ENCODE measurements around the gene C16orf90.

The C16orf90 gene

DNA sequence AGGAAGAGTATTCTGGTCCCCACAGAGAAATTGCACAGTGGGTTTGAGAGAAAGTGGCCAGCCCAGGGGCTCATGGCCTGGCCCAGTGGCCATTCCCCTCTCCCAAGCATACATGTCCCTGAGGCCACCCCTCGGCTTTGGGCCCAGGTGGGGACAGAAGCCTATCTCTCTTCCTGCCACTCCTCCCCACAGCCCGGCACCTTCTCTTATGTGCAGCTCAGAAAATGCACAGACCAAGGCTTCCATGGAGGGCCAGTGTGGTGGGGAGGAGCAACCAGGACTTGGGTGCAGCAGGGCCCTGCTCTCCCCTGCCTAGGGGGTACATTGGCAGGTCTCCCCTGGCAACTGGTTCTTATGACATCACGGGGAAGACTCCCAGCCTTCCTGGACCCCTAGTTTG, at the start of gene C16orf90:
C16orf90 (minus strand) TSS at position 314 of the 400 bp plus-strand sequence; CDS start at position 246, 68 bp downstream.
- no peak for DNase-seq (ENCODE audit: low read depth in 2 of 2)

DNA sequence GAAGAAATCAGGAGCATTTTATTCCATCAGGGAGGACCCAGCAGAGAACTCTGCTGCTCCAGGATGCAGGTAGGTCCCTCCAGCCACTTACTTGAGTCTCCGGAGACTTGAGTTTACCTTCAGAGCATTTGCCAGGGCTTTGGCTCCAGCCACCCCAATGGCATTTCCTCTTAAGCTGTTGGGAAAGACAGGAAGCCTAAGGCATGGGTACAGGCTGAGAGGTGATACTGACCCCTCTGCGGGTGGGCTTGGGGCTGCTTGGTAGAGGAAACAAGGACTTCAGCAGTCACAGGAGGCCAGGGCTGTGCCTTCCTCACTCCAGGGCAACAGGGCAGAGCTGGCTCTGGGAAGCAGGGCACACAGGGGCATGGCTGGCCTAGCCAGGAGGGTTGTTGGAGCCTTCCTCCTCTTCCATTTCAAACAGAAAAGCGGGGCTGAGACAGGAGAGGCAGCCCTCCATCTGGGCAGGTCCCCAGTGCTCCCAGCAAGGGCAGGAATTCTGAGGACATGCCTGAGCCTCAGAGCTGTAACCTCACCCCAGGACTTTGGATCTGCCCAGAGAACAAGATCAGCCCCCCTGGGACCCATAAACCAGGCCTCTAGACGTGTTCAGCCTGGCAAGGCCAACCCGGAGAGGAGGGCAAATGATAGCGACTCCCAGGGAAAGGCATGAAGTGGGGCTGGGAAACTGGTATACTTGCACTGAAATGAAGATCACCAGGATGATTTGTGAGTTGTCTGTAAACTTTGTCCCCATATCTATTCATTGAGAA, 47.5 kb upstream of the C16orf90 start:
- no peak for DNase-seq (ENCODE audit: low read depth in 2 of 2)

GRCh38 chr16:3541527-3542155, 46.4 kb upstream of the C16orf90 start:
- no peak for DNase-seq (ENCODE audit: low read depth in 2 of 2)

DNA sequence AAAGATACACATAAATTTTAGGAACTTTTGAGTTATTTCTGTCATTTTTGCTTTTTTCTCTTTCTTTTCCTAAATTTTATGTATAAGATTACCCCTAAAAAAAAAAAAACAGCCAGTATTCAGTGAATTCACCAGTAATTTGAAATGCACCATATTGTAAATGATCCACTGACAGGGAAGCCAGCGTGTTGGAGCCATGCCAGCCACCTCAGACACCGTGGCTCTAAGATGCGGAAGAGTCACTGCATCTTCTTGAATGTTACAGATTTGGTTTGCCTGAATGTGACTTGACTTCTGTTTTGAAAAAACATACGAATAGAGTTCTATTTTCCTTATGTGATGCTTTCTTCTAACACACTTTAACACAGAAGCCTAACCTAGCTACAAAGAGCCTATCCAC, 42.9 kb upstream of the C16orf90 start:
- DNase-seq (ENCODE audit: low read depth in 2 of 2): no peak

GRCh38 chr16:3536851-3537250, 41.6 kb upstream of the C16orf90 start:
- DNase-seq (ENCODE audit: low read depth in 2 of 2): no peak

DNA sequence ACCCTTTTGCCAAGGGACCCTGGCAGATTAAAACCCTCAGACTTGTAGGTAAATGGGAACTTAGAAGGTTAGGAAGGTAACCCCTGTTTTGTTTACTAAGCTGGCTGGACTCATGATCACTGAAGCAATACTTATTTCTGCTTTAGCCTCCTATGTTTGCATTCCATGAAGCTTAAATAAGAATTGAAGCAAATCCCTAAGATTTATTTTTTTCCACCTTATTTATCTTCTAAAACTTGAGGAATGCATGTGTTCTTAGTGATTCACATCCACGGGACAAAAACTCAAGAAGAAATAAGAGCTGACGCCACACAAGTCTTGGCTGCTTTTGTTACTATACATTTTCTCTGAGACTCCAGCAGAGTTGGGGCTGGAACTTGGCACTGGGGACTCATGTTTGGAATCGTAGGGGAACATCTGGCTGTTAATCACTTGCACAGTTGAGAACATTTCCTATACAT, 41.0 kb upstream of the C16orf90 start:
- no peak for DNase-seq (ENCODE audit: low read depth in 2 of 2)

DNA sequence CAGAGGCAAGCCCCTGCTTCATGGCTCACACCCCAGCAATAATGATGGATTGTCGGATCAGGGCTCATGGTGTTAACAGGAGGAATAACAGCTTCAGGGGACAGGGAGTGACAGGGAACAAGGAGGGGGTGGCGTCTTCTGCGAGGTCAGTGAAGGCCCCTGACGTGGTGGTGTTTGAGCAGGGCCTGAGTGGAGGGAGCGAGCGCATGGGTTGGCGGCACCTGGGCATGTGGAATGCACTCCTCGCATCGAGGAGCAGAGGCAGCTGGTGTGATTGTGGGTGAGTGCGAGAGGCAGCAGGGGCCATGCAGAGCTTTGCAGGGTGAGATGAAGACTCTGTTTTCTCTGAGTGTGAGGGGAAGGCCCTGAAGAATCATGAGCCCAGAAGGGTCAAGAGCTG, 38.8 kb upstream of the C16orf90 start:
- no peak for DNase-seq (ENCODE audit: low read depth in 2 of 2)

- DNase-seq (ENCODE audit: low read depth in 2 of 2): no peak
These were observed 37.5 kb upstream of the C16orf90 start for GRCh38 chr16:3532741-3533140.

- no peak for DNase-seq (ENCODE audit: low read depth in 2 of 2)
These were observed 35.2 kb upstream of the C16orf90 start for GRCh38 chr16:3530371-3530914.

- DNase-seq (ENCODE audit: low read depth in 2 of 2): no peak
These were observed 33.9 kb upstream of the C16orf90 start for GRCh38 chr16:3529175-3529574.

DNA sequence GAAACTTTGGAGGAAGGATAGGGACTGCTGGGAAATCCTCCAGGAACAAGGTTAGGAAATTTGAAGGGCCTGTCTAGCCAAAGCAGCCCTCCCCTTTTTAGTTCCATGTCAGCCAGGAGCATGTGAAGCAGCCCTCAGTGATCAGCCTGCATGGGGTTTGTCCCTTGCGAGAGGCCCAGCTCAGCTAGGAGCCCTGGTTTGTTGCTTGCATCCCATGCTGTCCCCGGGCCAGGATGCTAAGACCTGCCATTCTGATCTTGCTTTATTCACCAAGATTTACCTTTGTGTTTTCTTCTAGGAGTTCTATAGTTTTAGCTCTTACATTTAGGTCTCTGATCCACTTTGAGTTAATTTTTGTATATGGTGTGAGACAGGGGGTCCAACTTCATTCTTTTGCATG, 33.1 kb upstream of the C16orf90 start:
- no peak for DNase-seq (ENCODE audit: low read depth in 2 of 2)

GRCh38 chr16:3527216-3527829, 32.0 kb upstream of the C16orf90 start:
- peak in 1 of 2 donors; percentile 31 for DNase-seq (ENCODE audit: low read depth in 2 of 2)

DNA sequence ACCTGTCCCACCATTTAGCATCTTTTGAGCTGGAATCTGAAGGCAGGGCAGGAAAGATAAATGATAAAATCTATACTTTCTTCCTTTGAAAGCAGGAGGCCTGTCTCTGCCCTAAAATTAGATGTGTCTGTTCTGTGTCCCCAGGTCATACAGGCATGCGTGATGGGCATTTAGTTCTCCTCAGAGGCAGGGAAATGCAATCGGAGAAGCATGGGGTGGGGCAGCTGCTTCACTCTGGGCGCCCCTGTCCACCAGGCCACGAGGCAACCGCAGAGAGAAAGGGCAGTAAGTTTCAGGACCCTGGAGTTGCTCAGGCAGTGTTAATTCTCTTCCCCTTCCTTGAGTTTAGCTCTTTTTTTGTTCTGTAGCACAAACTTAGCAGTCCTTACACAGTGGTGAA, 30.7 kb upstream of the C16orf90 start:
- DNase-seq (ENCODE audit: low read depth in 2 of 2): no peak

- no peak for DNase-seq (ENCODE audit: low read depth in 2 of 2)
These were observed 28.0 kb upstream of the C16orf90 start for GRCh38 chr16:3523281-3523680.

- no peak for DNase-seq (ENCODE audit: low read depth in 2 of 2)
These were observed 25.6 kb upstream of the C16orf90 start for GRCh38 chr16:3520841-3521240.

DNA sequence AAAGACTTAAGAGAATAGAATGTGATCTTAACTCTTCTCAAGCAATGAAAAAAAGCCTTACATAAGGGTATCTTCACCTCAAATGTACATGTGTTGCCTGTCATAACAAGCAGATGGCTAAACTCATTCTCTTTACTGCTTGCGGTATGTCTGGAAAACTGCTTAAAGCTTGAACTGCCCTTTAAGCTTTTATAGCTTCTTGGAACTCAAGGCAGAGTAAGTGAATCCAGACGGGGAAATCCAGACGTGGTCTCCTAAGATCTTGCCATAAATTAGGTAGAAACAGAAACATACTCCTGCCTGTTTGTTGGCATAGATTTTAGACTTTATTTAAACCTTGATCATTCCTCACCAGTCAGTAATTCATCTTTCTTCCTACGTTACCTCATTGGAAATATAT, 25.1 kb upstream of the C16orf90 start:
- DNase-seq (ENCODE audit: low read depth in 2 of 2): no peak

- DNase-seq (ENCODE audit: low read depth in 2 of 2): no peak
These were observed 24.3 kb upstream of the C16orf90 start for GRCh38 chr16:3519581-3519980.

DNA sequence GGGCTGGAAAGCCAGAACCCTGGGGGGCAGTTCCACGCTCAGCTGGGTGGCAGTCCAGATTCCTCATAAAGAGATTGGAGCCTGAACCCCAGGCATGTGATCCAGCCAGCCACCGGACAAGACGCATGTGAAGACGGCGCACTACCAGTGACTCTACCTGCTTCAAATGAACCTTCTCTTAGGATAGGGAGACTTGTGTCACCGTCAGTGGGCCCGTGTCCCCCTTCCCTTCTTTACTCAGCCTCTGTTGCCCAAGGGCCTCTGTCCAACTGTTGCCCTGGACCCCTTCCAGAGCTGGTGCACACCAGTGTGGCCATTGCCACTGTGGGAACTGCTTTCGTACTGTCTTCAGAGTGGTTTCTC, 23.7 kb upstream of the C16orf90 start:
- DNase-seq (ENCODE audit: low read depth in 2 of 2): no peak

DNA sequence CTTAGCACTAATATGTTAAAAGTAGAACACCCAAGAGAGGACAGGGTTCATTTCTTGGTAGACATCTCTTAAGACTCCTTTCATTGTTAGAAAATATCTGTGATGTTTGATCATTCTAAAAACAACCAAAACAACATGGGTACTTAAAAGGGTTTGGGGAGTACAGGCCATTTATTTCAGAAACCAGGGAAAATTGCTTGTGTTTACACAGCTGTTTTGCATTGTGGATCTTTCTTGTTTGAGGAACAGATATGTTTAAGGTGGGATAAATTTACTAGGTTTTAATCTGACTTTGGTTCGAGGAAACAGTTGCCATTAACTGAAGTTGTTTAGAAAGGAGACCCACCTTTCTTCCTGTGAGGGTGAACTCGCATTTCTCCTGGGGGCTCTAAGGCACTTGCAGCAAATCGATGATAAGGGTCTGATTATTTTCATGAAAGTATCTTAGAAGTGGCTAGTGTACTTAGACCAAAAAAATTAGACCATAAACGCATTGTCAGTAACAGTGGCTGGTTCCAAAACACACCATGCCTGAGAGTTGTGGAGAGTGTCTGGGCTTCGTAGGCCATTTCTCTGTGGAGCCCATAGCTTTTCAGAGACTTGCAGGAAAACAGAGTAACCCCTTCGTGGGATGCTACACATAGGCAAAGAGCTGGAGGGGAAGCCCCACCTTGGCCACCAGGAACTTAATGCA, 23.1 kb upstream of the C16orf90 start:
- DNase-seq (ENCODE audit: low read depth in 2 of 2): no peak

GRCh38 chr16:3515897-3516296, 20.6 kb upstream of the C16orf90 start:
- DNase-seq (ENCODE audit: low read depth in 2 of 2): no peak

DNA sequence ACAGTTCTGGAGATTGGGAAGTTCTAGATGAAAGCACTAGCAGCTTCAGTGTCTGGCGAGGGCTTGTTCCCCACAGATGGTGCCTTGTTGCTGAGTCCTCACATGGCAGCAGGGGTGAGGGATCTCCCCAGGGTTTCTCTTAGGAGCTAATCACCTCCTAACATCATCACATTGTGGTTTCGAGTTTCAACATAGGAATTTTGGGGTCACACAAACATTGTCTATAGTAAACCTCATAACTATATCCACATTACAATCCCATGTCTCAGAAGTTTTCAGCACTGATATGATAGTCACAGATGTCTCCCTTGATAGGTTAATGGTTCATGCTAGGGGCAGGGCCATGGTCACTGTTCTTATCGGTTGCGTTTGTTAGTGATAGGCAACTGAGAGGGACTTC, 19.3 kb upstream of the C16orf90 start:
- DNase-seq (ENCODE audit: low read depth in 2 of 2): no peak
